ENCODE data around the gene CDKN2B-AS1. TPM values are rescaled to one million over a fixed set of nuclear protein-coding genes. Genes with fewer than 3 reads are reported as not detected.
A peak's percentile ranks its signal among the peaks of the same experiment; 100 is the strongest.

Gene CDKN2B-AS1
- total and polyA plus RNA-seq, 5 donors from 2014 or later: 0.36 to 1.1 (median 0.99) TPM; not detected in 2

GRCh38 chr9:21970800-21971640 is 23.6 kb upstream of the CDKN2B-AS1 start:
- H3K9me3 Mint-ChIP-seq: peaks cover 0 to 30% (median 4%) of the 10 kb centered on the region in 7 donors
- no peak overlapping the region for H3K27ac ChIP-seq (ENCODE audit: insufficient read depth, low read length, poor library complexity, severe bottlenecking)

GRCh38 chr9:21972361-21972760 is 22.2 kb upstream of the CDKN2B-AS1 start:
- Mint-ChIP-seq H3K27me3 (peaks cover 94% of the 10 kb centered on the region), H3K27ac (no peak overlapping the region), H3K9me3 (peaks cover 0 to 30% (median 2%) of the 10 kb centered on the region in 7 donors), H3K4me1 (peaks cover 11 to 50% (median 31%) of the 10 kb centered on the region in 4 donors), H3K36me3 (peaks cover 8% of the 10 kb centered on the region), H3K4me3 (no peak overlapping the region)
- H3K27me3 ChIP-seq (ENCODE audit: control insufficient read depth, insufficient read depth, low read length): peaks cover 78% of the 10 kb centered on the region
- peaks cover 31% of the 10 kb centered on the region for H3K4me1 ChIP-seq (ENCODE audit: control insufficient read depth, insufficient read depth, low read length, poor library complexity, severe bottlenecking)
- no peaks in the 10 kb centered on the region for H3K36me3 ChIP-seq (ENCODE audit: control insufficient read depth, insufficient read depth, low read length)
- ATAC-seq (ENCODE audit: low read depth in 2 of 2): no peak
- H3K4me3 ChIP-seq (ENCODE audit: low read depth, low read length): no peak overlapping the region
- H3K27ac ChIP-seq (ENCODE audit: insufficient read depth, low read length, poor library complexity, severe bottlenecking): no peak overlapping the region
- H3K9me3 ChIP-seq (ENCODE audit: control insufficient read depth in 2 of 2, low read length in 2 of 2): peaks cover 20 to 32% of the 10 kb centered on the region in 2 experiments
- no peak for DNase-seq

More at GRCh38 chr9:21970800-21971640, 23.6 kb upstream of the CDKN2B-AS1 start:
- peaks cover 92% of the 10 kb centered on the region for H3K27me3 Mint-ChIP-seq
- Histone ChIP-seq H3K36me3 (ENCODE audit: control insufficient read depth, insufficient read depth, low read length) (no peaks in the 10 kb centered on the region), H3K4me1 (ENCODE audit: control insufficient read depth, insufficient read depth, low read length, poor library complexity, severe bottlenecking) (peaks cover 31% of the 10 kb centered on the region), H3K9me3 (ENCODE audit: control insufficient read depth in 2 of 2, low read length in 2 of 2) (peaks cover 20 to 37% of the 10 kb centered on the region in 2 experiments), H3K27me3 (ENCODE audit: control insufficient read depth, insufficient read depth, low read length) (peaks cover 81% of the 10 kb centered on the region), H3K4me3 (ENCODE audit: low read depth, low read length) (no peak overlapping the region)
- peaks cover 8% of the 10 kb centered on the region for H3K36me3 Mint-ChIP-seq
- H3K4me3 Mint-ChIP-seq: peak overlapping the region in 1 of 4 donors; percentile 85
- no peak overlapping the region for H3K27ac Mint-ChIP-seq
- peaks cover 16 to 51% (median 33%) of the 10 kb centered on the region in 4 donors for H3K4me1 Mint-ChIP-seq
- DNase-seq (no peak), ATAC-seq (ENCODE audit: low read depth in 2 of 2) (no peak)

- peak overlapping the region; percentile 18 for H3K4me3 ChIP-seq (ENCODE audit: low read depth, low read length)
- H3K27ac Mint-ChIP-seq: no peak overlapping the region
These were observed 20.3 kb upstream of the CDKN2B-AS1 start for GRCh38 chr9:21974343-21974721.

GRCh38 chr9:21974722-21975409 is 19.7 kb upstream of the CDKN2B-AS1 start:
- peaks cover 22% of the 10 kb centered on the region for H3K4me1 ChIP-seq (ENCODE audit: control insufficient read depth, insufficient read depth, low read length, poor library complexity, severe bottlenecking)
- ATAC-seq (ENCODE audit: low read depth in 2 of 2): peak; percentile 56 to 66

More at GRCh38 chr9:21974343-21974721, 20.3 kb upstream of the CDKN2B-AS1 start:
- DNase-seq: no peak
- Histone ChIP-seq H3K9me3 (ENCODE audit: control insufficient read depth in 2 of 2, low read length in 2 of 2) (peaks cover 7 to 13% of the 10 kb centered on the region in 2 experiments), H3K27ac (ENCODE audit: insufficient read depth, low read length, poor library complexity, severe bottlenecking) (no peak overlapping the region), H3K27me3 (ENCODE audit: control insufficient read depth, insufficient read depth, low read length) (peaks cover 76% of the 10 kb centered on the region), H3K4me1 (ENCODE audit: control insufficient read depth, insufficient read depth, low read length, poor library complexity, severe bottlenecking) (peaks cover 22% of the 10 kb centered on the region), H3K36me3 (ENCODE audit: control insufficient read depth, insufficient read depth, low read length) (no peaks in the 10 kb centered on the region)
- ATAC-seq (ENCODE audit: low read depth in 2 of 2): no peak
- H3K36me3 Mint-ChIP-seq: peaks cover 4% of the 10 kb centered on the region
- H3K27me3 Mint-ChIP-seq: peaks cover 92% of the 10 kb centered on the region
- peaks cover 19 to 40% (median 23%) of the 10 kb centered on the region in 4 donors for H3K4me1 Mint-ChIP-seq
- peak overlapping the region; percentile 77 to 95 (median 84) for H3K4me3 Mint-ChIP-seq
- H3K9me3 Mint-ChIP-seq: peaks cover 1 to 19% (median 7%) of the 10 kb centered on the region in 7 donors

GRCh38 chr9:21976334-21976875 is 18.2 kb upstream of the CDKN2B-AS1 start:
- Mint-ChIP-seq H3K27me3 (peaks cover 83% of the 10 kb centered on the region), H3K4me3 (peak overlapping the region in 2 of 4 donors; percentile 2 to 40), H3K4me1 (peaks cover 18 to 34% (median 21%) of the 10 kb centered on the region in 4 donors), H3K27ac (no peak overlapping the region), H3K36me3 (peaks cover 3% of the 10 kb centered on the region), H3K9me3 (peaks cover 0 to 11% (median 8%) of the 10 kb centered on the region in 7 donors)
- ATAC-seq (ENCODE audit: low read depth in 2 of 2): no peak
- no peak for DNase-seq
- H3K9me3 ChIP-seq (ENCODE audit: control insufficient read depth in 2 of 2, low read length in 2 of 2): no peaks in the 10 kb centered on the region
- peaks cover 22% of the 10 kb centered on the region for H3K4me1 ChIP-seq (ENCODE audit: control insufficient read depth, insufficient read depth, low read length, poor library complexity, severe bottlenecking)
- H3K4me3 ChIP-seq (ENCODE audit: low read depth, low read length): no peak overlapping the region
- H3K27me3 ChIP-seq (ENCODE audit: control insufficient read depth, insufficient read depth, low read length): peaks cover 73% of the 10 kb centered on the region
- H3K36me3 ChIP-seq (ENCODE audit: control insufficient read depth, insufficient read depth, low read length): no peaks in the 10 kb centered on the region
- no peak overlapping the region for H3K27ac ChIP-seq (ENCODE audit: insufficient read depth, low read length, poor library complexity, severe bottlenecking)

More at GRCh38 chr9:21974722-21975409, 19.7 kb upstream of the CDKN2B-AS1 start:
- Mint-ChIP-seq H3K9me3 (peaks cover 1 to 18% (median 8%) of the 10 kb centered on the region in 7 donors), H3K4me3 (peak overlapping the region; percentile 77 to 95 (median 84)), H3K36me3 (peaks cover 6% of the 10 kb centered on the region), H3K4me1 (peaks cover 22 to 38% (median 23%) of the 10 kb centered on the region in 4 donors), H3K27me3 (peaks cover 92% of the 10 kb centered on the region), H3K27ac (peak overlapping the region in 1 of 3 donors; percentile 26)
- Histone ChIP-seq H3K27ac (ENCODE audit: insufficient read depth, low read length, poor library complexity, severe bottlenecking) (no peak overlapping the region), H3K9me3 (ENCODE audit: control insufficient read depth in 2 of 2, low read length in 2 of 2) (peaks cover 5 to 8% of the 10 kb centered on the region in 2 experiments), H3K27me3 (ENCODE audit: control insufficient read depth, insufficient read depth, low read length) (peaks cover 77% of the 10 kb centered on the region), H3K36me3 (ENCODE audit: control insufficient read depth, insufficient read depth, low read length) (no peaks in the 10 kb centered on the region), H3K4me3 (ENCODE audit: low read depth, low read length) (peak overlapping the region; percentile 34)
- peak in 2 of 3 donors; percentile 27 to 67 for DNase-seq

GRCh38 chr9:21982391-21982790 is 12.2 kb upstream of the CDKN2B-AS1 start:
- Histone ChIP-seq H3K4me3 (ENCODE audit: low read depth, low read length) (no peak overlapping the region), H3K36me3 (ENCODE audit: control insufficient read depth, insufficient read depth, low read length) (no peaks in the 10 kb centered on the region), H3K27ac (ENCODE audit: insufficient read depth, low read length, poor library complexity, severe bottlenecking) (no peak overlapping the region), H3K27me3 (ENCODE audit: control insufficient read depth, insufficient read depth, low read length) (peaks cover 57% of the 10 kb centered on the region), H3K4me1 (ENCODE audit: control insufficient read depth, insufficient read depth, low read length, poor library complexity, severe bottlenecking) (no peaks in the 10 kb centered on the region), H3K9me3 (ENCODE audit: control insufficient read depth in 2 of 2, low read length in 2 of 2) (no peaks in the 10 kb centered on the region)
- H3K27me3 Mint-ChIP-seq: peaks cover 74% of the 10 kb centered on the region
- ATAC-seq (ENCODE audit: low read depth in 2 of 2) (no peak), DNase-seq (no peak)
- no peak overlapping the region for H3K27ac Mint-ChIP-seq
- peaks cover 0 to 18% (median 3%) of the 10 kb centered on the region in 4 donors for H3K4me1 Mint-ChIP-seq
- peaks cover 0 to 11% (median 2%) of the 10 kb centered on the region in 7 donors for H3K9me3 Mint-ChIP-seq
- H3K36me3 Mint-ChIP-seq: peaks cover 3% of the 10 kb centered on the region
- H3K4me3 Mint-ChIP-seq: no peak overlapping the region

- H3K27ac ChIP-seq (ENCODE audit: insufficient read depth, low read length, poor library complexity, severe bottlenecking): no peak overlapping the region
- peaks cover 53% of the 10 kb centered on the region for H3K27me3 ChIP-seq (ENCODE audit: control insufficient read depth, insufficient read depth, low read length)
- peaks cover 67% of the 10 kb centered on the region for H3K27me3 Mint-ChIP-seq
These were observed 11.6 kb upstream of the CDKN2B-AS1 start for GRCh38 chr9:21982861-21983560.

More at GRCh38 chr9:21982861-21983560, 11.6 kb upstream of the CDKN2B-AS1 start:
- no peaks in the 10 kb centered on the region for H3K36me3 ChIP-seq (ENCODE audit: control insufficient read depth, insufficient read depth, low read length)
- no peaks in the 10 kb centered on the region for H3K9me3 ChIP-seq (ENCODE audit: control insufficient read depth in 2 of 2, low read length in 2 of 2)
- H3K27ac Mint-ChIP-seq: no peak overlapping the region
- H3K36me3 Mint-ChIP-seq: peaks cover 3% of the 10 kb centered on the region
- H3K4me3 ChIP-seq (ENCODE audit: low read depth, low read length): no peak overlapping the region
- no peak for ATAC-seq (ENCODE audit: low read depth in 2 of 2)
- H3K4me3 Mint-ChIP-seq: no peak overlapping the region
- no peaks in the 10 kb centered on the region for H3K4me1 ChIP-seq (ENCODE audit: control insufficient read depth, insufficient read depth, low read length, poor library complexity, severe bottlenecking)
- H3K4me1 Mint-ChIP-seq: peaks cover 0 to 18% (median 3%) of the 10 kb centered on the region in 4 donors
- H3K9me3 Mint-ChIP-seq: peaks cover 0 to 11% (median 2%) of the 10 kb centered on the region in 7 donors
- no peak for DNase-seq
